SKM-1 (cell line): Measurements from ENCODE around the gene COL10A1.

Experiments used
- DNase-seq: peaks from one replicate; lab custom pipeline; 2025; ENCODE audit not compliant: unreplicated experiment; lab: John Stamatoyannopoulos, UW

COL10A1 gene

DNA sequence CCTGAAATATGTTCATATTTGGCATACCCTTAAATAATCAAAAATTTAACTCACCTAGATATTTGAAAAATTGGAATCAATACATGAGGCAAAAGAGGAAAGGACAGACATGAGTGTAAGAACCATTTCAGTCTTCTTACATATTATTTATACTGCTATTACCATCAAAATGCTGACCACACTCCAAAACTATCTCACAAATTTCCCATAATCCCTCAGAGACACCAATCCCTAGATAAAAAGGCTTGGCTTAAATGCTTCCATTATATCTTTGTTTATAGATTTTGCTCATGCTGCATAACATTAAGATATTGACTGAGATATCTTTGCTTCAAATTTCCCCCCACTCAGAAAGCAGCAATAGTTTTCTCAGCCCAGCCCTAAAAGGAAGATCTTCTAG is 37.0 kb downstream of the COL10A1 start:
- no peak for DNase-seq

DNA sequence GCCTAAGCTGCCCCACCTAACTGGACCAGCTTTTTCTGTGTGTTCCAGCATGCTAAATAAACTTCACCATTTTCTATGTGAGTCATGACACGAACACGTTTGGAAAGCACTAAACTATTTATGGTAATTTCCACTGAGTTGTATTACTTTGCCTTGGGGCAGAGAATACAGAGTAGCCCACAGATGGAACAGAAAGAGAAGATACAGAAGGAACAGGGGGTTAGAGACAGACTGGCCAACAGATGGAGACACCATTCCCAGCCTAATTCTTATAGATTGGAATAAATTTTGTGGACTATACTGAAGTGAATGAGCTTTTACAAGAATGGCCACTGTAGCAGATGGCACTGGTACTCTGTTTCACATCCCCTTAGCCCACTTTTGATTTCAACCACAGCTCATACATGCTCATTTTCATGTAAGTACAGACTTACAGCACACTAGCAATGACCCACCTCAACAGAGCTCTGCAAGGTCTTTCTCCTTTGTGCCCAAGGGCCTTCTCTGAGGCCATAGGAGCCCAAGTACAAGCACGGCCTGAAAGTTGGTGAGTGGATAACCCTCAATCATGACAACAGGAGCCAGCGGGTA is 38.4 kb downstream of the COL10A1 start:
- no peak for DNase-seq

DNA sequence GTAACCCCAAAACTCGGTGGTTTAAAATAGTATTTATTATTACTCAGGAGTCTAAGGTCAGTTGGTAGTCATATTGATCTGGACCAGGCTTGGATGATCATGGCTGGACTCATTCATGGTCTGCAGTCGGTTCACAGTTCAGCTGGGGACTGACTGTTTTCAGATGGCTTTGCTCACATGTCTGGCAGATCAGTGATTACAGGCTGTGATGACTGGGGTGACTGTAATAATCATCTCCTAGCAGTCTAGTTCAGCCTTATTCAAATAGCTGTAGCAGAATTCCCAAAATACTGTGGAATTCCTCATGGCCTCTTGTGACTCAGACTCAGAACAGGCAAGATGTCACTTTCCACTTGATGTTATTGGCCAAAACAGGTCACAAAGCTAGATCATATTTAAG is 41.6 kb downstream of the COL10A1 start:
- no peak for DNase-seq

DNA sequence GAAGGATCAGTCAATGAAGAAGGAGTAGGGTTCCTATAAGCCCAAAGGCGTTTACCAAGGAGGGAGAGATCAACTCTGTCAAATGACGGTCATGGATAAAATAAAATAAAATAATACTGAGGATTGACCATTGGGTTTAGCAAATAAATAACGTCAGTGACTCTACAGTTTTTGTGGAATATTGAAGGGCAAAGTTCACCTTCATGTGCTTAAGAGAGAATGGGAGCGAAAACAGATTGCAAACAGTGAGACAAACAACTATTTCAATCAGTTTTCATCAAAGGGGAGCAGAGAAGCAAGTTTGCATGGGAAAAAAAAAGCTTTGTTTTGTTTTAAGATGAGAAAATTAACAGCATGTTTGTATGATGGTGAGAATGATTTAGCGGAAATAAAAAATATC is 42.9 kb downstream of the COL10A1 start:
- no peak for DNase-seq

DNA sequence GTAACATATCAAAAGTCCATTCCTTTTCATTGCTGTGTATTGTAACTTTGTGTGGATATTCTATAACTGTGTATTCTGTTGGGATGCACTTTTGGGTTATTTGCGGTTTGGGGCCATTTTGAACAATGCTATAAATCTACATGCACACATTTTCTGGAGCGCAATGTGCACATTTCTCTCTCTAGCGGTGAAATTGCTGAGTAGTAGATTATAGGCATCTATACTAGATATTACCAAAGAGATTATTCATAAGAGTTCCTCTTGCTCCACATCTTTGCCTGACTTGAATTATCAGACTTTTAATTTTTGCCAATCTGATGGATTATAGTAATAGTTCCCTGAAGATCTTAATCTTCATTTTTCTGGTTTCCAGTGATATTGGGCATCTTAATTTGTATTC is 47.0 kb downstream of the COL10A1 start:
- no peak for DNase-seq

DNA sequence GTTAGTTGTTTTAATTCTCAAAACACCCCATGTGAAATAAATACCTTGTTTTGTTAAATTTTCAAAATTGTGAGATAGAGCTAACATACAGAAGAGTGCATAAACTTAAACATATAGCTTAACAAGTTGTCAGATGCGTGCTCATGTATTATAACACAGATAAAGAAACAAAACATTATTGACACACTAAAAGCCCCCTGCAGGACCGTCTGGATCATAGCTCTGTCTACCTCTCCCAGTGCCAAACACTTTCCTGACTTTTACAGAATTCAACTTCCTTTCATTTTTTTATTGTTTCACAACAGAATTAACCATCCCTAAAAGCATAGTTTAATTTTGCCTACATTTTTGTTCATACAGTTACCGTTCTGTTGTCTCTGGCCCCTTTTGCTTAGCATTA is 47.4 kb downstream of the COL10A1 start:
- no peak for DNase-seq

DNA sequence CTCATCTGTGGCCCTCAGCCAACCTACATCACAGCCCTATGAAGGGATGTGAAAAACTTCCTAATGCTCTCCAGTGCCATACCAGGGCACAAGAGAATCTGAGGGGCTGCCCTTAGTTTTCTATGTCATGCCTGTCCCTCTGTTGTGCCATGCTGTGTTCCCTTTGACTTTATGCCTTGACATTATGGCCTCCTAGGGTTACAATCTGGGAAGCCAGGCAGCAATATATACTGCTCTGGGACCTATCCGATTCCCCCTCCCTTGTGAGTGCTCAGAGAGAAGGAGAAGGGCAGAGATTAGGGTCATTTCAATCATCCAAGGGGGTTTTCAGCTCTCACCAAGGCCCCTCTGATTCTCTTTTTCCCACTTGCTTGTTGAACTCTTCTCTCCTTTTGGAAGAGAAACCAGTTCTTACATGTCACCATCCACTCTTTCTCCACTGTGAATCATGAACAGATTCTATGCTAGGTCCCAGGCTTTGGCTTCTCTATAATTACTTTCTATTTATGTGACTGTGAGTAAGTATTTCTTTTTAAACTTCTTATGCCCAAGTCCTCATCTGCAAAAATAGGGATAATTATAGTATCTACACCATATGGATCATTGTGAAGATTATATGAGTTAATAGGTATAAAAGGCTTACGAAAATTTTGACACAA is 51.1 kb downstream of the COL10A1 start:
- DNase-seq = no peak

DNA sequence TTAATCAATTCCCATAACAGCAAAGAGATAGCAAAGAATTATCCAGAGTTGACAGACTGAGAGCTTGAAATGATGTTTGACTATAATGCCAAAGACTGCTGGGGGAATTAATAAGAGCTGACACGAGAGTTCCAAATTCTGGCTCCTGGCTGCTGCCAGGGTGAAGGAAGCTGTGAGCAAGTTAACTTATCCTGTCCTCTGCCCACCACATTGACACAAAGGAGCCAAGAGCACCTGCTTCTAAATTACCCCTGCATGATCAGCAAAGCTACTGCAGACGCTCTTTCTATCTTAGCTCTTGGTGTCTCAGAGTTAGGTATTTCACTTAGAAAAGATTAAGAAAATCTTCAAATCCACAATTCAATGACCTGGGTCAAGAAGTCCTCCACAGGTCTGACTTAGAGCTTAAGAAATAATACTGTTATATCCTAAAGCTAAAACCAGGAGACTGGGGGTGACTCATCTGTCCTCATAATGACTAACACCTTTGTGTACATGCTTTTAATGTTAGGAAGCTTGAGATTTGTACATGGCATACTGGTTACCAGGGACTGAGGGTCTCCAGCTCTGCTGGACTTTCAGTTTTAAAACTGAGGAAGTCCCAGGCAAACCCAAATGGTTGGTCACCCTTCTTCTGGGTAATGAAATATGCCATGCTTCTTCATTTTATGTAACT is 52.0 kb downstream of the COL10A1 start:
- DNase-seq = no peak

DNA sequence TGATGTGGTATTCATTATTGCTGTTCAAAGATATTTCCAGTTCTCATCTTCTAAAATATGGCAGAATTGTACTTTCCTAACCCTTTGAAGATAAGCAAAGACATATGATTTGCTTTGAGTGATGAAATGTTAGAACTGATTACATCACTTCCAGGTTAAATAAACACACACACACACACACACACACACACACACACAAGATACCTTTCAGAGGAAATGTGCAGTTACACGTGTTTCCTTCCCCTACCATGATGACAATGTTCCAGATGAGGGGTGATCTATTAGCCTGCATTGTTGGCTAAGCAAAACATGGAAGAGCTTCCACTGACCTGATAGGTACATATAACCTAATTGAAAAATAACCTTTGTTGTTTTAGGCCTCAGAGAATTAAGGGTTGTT is 53.6 kb downstream of the COL10A1 start:
- DNase-seq = no peak

DNA sequence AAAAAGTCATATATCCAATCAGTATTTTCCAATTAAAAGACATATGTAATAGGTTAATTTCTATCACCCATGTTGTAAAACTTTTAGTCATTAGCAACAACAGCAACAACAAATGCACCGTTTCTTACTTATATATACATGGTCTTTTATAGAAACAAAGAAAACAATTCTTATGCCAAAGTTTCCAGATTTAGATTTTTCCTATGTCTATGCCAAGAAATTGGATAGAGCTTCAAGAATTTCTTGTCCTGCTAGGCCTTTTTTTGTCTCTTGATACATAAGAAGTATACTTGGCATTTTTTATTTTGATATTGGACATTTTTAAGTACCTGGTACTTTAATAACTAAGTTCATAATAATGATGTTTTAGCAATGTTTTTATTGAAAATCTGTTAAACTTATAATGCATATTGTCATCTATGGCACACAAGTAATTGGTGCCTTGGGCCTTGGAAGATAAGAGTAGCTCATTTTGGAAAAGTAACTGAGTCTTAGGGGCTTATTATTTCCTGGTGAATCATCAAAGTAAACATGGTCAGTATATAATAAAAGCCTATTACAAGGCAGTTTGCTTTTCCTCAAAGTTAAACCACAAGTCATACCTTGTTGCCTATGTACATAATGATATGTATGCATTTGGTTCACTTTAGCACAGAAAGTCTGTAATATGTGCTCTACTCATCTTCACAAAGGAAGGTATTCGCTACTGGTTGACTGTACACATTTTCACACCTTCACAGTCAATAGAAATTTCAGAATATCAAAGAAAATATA is 55.1 kb downstream of the COL10A1 start:
- DNase-seq = no peak

DNA sequence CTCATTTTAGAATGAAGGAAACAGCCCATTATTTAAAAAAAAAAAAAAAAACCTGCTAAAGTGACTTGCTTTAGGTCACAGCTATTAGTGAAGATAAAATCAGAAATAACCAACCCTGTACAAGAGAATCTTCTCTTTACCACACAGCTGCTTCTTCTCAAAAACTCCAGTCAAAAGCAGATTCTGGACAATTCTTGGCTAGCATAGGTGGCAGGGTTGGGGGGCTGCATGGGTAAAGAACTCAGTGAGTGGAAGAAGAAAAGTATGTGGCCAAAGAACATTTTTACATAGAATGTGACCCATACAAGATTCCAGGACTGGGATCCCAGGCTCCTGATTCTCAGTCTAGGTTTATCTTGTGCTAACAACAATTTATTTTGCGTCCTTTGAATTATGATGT is 55.8 kb downstream of the COL10A1 start:
- DNase-seq = no peak
